Astrocyte of the spinal cord (primary cell): ENCODE data around the gene STARD6.

Experiments
- DNase-seq: peaks from one replicate; pipeline ENCODE4 v3.0.0; 2011; ENCODE audit warnings: low read depth, low spot score
- H3K4me3 ChIP-seq: 2 replicates; pipeline ENCODE4 v1.5.1; 2011; ENCODE audit warnings: low read depth, mild to moderate bottlenecking, low read length, moderate library complexity
- CTCF ChIP-seq: IDR thresholded peaks from 2 replicates; pipeline ENCODE4 v1.5.1; 2012; ENCODE audit warnings: low read depth, mild to moderate bottlenecking, low read length, inconsistent platforms
- in situ Hi-C: cut with HindIII; loops from 2 replicates; pipeline ENCODE4 v1.10.0; 2017; ENCODE audit warnings: low sequenced_read_pairs

The STARD6 gene, protein sequence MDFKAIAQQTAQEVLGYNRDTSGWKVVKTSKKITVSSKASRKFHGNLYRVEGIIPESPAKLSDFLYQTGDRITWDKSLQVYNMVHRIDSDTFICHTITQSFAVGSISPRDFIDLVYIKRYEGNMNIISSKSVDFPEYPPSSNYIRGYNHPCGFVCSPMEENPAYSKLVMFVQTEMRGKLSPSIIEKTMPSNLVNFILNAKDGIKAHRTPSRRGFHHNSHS

DNA sequence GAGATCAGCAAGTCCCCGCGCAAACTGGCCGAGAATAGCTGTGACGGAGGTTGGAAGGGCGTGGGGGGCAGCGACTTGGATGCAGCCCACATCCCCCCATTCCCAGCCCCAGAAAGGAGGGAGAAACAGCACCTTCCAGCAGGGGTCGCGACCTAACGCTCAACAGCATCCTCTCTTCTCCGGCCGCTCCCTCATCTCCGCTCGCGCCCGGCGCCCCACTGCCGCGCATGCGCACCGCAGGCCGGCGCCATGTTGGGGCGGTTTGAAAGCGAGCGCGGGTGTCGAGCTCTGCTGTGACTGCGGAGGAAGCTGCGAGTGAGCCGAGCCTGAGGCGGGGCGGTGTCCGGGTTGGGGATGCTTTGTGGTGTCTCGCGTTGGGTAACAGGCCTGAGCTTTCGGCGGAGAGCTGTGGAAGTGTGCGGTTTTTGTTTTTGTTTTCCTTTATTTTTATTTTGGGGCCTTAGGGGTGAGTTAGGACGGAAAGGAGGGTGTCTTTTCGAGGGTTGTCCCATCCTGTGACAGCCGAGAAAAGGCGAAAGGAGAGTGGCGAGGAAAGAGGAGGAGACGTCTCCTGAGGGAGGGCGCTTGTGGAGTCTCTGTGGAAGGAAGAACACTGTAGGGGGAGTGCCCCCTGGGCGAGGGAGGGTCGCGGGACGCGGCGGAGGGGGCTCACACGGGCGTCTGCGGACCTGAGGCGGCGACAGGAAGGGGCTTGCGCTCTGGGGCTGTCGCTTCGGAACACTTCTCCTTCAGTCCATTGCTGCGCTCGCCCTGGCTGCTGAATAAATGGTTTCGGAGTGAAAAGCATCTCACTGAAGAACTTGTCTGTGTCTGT, at the start of gene STARD6, which contains the start of gene C18orf54:
Gene STARD6, minus strand, starts transcription at position 199 of the 835 bp plus-strand sequence. CDS start 3,285 bp downstream, outside the sequence.
Gene C18orf54, plus strand, starts transcription at position 247 of the 835 bp plus-strand sequence. CDS start 2,667 bp downstream, outside the sequence.
- H3K4me3 ChIP-seq = peak within 1 kb of the TSS; percentile 75
- in situ Hi-C loops = no loop called here
- TF ChIP-seq CTCF = peak; percentile 27
- DNase-seq = peak; percentile 91

- H3K4me3 ChIP-seq = no peak overlapping the region
- no peak for DNase-seq
- TF ChIP-seq CTCF = no peak
- in situ Hi-C loops = no loop called here
Observed at GRCh38 chr18:54405290-54405689, 47.6 kb upstream of the STARD6 start.

GRCh38 chr18:54396760-54397159, 39.1 kb upstream of the STARD6 start:
- no peak for DNase-seq
- H3K4me3 ChIP-seq = no peak overlapping the region
- TF ChIP-seq CTCF = no peak
- in situ Hi-C loops = no loop called here

DNA sequence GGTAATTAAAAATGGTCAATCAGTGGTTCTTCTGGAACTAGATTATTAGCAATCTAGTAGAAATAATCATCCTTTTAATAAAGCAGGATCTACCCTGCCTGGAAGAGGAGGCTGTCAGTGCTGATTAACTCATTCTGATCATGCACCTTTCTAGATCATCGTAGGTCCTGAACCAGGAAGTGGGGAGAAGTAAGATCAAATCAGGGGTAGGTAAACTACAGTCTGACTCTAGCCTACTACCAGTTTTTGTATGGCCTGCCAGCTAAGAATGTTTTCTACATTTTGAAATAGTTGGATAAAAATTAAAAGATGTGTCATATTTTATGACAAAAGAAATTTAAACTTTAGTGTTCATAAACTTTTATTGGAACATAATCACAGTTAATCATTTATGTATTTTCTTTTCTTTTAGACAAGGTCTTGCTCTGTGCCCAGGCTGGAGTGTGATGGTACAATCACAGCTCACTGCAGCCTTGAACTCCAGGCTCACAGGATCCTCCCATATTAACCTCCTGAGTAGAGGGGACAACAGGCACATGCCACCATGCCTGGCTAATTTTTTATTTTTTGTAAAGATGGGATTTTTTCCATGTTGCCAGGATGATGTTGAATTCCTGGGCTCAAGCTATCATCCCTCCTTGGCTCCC, 36.1 kb upstream of the STARD6 start:
- in situ Hi-C loops = no loop called here
- TF ChIP-seq CTCF = no peak
- H3K4me3 ChIP-seq = no peak overlapping the region
- DNase-seq = no peak

DNA sequence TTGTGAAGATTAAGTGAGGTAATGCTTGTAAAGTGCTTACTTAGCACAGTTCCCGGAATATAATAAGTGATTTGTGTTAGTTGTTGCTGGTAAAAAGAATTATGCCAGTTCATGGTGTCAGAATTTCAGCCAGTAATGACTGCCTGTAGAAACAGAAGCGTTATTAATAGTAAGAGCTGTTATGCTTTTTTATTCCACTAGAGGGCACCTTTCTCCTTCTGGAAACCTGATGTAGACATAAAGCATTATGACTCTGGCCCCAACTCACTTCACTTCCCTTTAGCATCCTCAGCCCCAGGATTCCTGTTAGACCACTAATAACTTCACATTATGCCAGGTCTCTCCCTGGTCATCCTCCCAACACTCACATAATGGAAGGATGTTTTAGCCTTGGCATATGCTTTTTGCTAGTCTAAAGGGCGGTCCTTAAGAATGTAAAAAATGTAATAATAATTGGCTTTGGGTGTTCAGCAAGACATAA, 34.9 kb upstream of the STARD6 start:
- peak; percentile 65 for TF ChIP-seq CTCF
- DNase-seq = peak; percentile 81
- in situ Hi-C loops = no loop called here
- H3K4me3 ChIP-seq = no peak overlapping the region

DNA sequence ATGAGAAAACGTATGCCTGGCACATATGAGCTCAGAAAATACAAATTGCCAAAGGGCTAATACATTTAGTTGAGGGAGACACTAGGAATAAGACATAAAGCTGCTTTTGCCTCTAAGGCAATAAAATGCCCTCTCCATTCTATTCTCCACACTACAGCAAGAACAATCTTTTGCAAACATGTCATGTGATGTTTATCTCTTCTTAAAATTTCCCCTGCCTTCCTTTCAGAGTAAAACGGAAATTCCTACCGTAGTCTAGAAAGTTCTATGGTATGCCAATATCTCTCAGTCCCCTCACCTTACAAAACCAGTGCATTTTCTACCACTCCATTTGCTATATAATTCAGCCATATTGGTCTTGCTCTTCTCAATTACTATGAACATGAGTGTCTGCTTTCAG, 33.2 kb upstream of the STARD6 start:
- TF ChIP-seq CTCF = no peak
- in situ Hi-C loops = no loop called here
- no peak overlapping the region for H3K4me3 ChIP-seq
- DNase-seq = no peak
